NCI-H2107 (cell line): ENCODE measurements around the gene TOB1.

Experiments
- DNase-seq: peaks from one replicate; lab custom pipeline; 2025; lab: John Stamatoyannopoulos, UW

The TOB1 gene

GRCh38 chr17:50866261-50866949, at the start of gene TOB1:
TOB1 (minus strand) TSS chr17:50866354; CDS start chr17:50864017, 2,337 bp downstream.
- peak; percentile 96 for DNase-seq

- no peak for DNase-seq
Measured at GRCh38 chr17:50914505-50915063, 48.4 kb upstream of the TOB1 start.

GRCh38 chr17:50913120-50913519, 47.0 kb upstream of the TOB1 start:
- DNase-seq: no peak

- DNase-seq: no peak
Measured at GRCh38 chr17:50911890-50912289, 45.7 kb upstream of the TOB1 start.

- no peak for DNase-seq
Measured at GRCh38 chr17:50911450-50911849, 45.3 kb upstream of the TOB1 start.

GRCh38 chr17:50909765-50910605, 43.8 kb upstream of the TOB1 start:
- DNase-seq: no peak

GRCh38 chr17:50908860-50909764, 43.0 kb upstream of the TOB1 start:
- DNase-seq: no peak

- DNase-seq: no peak
Measured at GRCh38 chr17:50908140-50908859, 42.1 kb upstream of the TOB1 start.

- DNase-seq: no peak
Measured at GRCh38 chr17:50906443-50906842, 40.3 kb upstream of the TOB1 start.

- no peak for DNase-seq
Measured at GRCh38 chr17:50905460-50905803, 39.3 kb upstream of the TOB1 start.

GRCh38 chr17:50904518-50905459, 38.6 kb upstream of the TOB1 start:
- DNase-seq: peak; percentile 67

- no peak for DNase-seq
Measured at GRCh38 chr17:50903604-50904517, 37.7 kb upstream of the TOB1 start.

GRCh38 chr17:50902372-50903353, 36.5 kb upstream of the TOB1 start:
- no peak for DNase-seq

- no peak for DNase-seq
Measured at GRCh38 chr17:50900383-50900892, 34.3 kb upstream of the TOB1 start.

- no peak for DNase-seq
Measured at GRCh38 chr17:50899559-50900319, 33.6 kb upstream of the TOB1 start.

GRCh38 chr17:50899005-50899460, 32.9 kb upstream of the TOB1 start:
- DNase-seq: no peak
